ENCODE results near the gene DUSP6. TPM values are rescaled to one million over a fixed set of nuclear protein-coding genes. Genes with fewer than 3 reads are reported as not detected.

Gene DUSP6
- total RNA-seq, 1 donor from 2014 or later: 108 TPM

DNA sequence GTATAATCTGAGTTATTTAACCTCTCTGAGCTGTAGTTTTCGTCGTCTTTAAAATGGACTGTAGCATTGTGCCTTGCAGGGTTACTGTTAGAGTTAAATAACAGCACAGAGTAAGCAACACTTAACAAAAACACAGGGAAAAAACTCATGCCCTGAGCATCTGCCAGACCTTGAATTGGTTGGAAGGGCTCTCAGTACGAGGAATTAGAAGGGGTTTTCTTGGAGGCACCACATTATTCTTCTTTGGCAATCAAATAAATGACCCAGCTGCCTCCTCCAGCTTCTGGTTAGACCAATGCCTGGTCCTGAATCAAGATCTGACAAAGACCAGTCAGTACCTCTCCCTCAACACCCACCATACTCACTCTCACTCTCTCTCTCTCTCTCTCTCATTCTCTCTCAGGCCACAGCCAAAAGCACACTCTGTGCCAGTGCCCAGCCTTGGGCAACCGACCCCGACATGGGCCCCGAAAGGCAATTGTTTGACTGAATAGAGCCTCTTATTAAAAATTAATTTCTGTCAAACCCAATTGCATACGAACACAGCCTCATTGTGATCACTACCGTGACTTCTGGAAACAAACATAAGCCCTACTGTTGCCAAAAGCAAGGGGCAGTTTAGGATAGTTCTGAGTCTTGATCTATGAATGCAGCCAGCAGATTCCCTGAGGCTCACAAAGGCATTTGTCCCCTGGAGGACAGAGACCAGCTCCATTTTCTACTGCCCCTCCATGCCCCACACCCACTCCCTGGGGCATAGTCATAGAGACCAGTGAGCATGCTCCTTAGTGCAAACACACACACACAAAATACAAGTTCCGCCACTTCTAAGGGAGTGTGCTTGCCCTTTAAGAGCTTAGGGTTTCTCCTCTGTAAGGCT, 23.9 kb downstream of the DUSP6 start:
- intact Hi-C loops (cut with micrococcal nuclease): no loop called here
- H3K27me3 Mint-ChIP-seq (ENCODE audit: insufficient read depth): no peaks in the 10 kb centered on the region
- H3K27ac Mint-ChIP-seq: no peak overlapping the region
- no peak for DNase-seq (ENCODE audit: low spot score)
- H3K9me3 Mint-ChIP-seq: peaks cover 18% of the 10 kb centered on the region
- no peak overlapping the region for H3K4me3 Mint-ChIP-seq
- H3K36me3 Mint-ChIP-seq (ENCODE audit: low read depth): peaks cover 8% of the 10 kb centered on the region
- peaks cover 36% of the 10 kb centered on the region for H3K4me1 Mint-ChIP-seq (ENCODE audit: low read depth)

DNA sequence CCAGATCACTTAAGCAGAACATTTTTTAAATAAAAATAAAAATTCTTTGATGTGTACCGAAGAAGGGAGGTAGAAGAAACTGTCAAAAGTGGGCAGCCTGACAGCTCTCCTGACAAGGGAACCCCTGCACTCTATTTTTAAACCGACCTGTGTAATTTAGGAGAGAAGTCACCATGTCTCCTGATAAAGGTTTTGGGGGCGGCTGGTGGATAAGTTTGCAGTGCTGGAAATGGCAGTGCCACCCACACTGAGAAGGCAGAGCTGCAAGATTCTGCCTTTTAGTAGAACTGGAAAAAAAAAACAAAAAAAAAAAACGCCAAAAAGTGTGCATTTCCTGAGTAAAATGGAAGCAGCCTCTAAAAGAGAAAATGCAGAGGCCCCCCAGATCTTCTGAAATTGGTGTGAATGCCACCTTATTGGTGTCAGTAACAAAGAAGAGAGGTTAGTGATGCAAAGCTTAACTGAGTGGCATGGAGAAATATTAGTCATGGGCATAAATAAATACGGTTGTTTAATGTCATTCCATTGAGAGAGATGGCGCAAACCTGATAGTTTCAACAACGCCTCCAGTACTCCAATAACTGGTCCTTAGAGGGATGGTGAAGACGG, 24.7 kb downstream of the DUSP6 start:
- peaks cover 8% of the 10 kb centered on the region for H3K36me3 Mint-ChIP-seq (ENCODE audit: low read depth)

DNA sequence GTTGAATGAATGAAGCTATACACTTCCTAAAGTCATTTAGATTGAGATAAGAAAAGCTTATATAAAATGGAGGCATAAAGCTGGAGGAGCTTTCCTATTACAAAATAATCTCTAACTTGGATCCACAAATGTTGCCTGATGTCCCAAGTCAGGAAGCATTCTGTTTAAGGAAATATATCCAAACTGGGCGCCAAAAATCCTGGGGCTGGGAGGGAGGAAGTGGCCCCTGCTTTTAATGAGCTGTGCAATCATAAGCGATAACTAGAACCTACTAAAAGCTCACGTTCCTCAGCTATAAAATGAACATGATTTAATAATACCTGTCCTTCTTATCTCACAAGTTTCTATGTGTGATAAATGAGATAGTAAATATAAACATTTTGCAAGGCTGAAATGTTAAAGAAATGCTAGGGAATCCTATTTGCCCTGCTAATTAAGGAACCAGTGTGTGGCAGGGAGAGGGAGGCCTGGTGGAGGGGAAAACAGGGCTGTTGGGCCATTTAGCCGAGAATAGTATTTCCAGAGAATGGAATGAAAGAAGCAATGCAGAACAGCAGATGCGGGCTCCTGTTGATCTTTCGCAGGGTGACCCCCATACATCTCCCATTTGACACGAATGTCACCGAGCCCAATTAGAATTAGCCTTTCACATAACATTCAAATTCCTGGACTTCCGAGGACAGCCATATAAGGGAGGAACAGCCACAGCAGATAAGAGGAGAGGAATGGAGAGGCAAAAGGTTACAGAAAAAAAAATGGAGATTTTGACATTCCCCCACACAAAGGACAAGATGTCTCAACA, 25.9 kb downstream of the DUSP6 start:
- H3K36me3 Mint-ChIP-seq (ENCODE audit: low read depth): peaks cover 7% of the 10 kb centered on the region
- intact Hi-C loops (cut with micrococcal nuclease): no loop called here
- H3K9me3 Mint-ChIP-seq: peaks cover 16% of the 10 kb centered on the region
- H3K27me3 Mint-ChIP-seq (ENCODE audit: insufficient read depth): no peaks in the 10 kb centered on the region
- no peak overlapping the region for H3K27ac Mint-ChIP-seq
- DNase-seq (ENCODE audit: low spot score): no peak
- H3K4me1 Mint-ChIP-seq (ENCODE audit: low read depth): peaks cover 28% of the 10 kb centered on the region
- H3K4me3 Mint-ChIP-seq: no peak overlapping the region

More for the DNA sequence above, 24.7 kb downstream of the DUSP6 start:
- no peaks in the 10 kb centered on the region for H3K27me3 Mint-ChIP-seq (ENCODE audit: insufficient read depth)
- H3K4me3 Mint-ChIP-seq: no peak overlapping the region
- peaks cover 18% of the 10 kb centered on the region for H3K9me3 Mint-ChIP-seq
- H3K27ac Mint-ChIP-seq: no peak overlapping the region
- no peak for DNase-seq (ENCODE audit: low spot score)
- intact Hi-C loops (cut with micrococcal nuclease): no loop called here
- H3K4me1 Mint-ChIP-seq (ENCODE audit: low read depth): peaks cover 30% of the 10 kb centered on the region

DNA sequence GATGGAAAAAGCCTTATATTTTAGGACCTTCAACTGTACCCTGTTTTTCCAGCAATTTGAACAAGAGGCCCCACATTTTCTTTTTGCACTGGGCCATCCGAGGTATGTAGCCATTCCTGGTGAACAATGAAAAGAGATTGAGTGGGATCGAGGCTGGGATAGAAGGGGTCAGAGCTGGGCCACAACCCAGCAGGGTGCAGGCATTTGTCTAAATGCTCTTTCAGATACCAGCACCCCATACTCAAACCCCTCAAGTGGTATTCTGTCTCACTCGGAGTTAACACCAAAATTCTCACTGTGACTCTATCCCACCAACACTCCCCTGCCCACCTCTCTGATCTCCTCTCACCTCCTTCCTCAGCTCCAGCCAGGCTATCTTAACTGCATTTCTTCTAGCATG, 26.8 kb downstream of the DUSP6 start:
- DNase-seq (ENCODE audit: low spot score): no peak
- Mint-ChIP-seq H3K27ac (no peak overlapping the region), H3K27me3 (ENCODE audit: insufficient read depth) (no peaks in the 10 kb centered on the region), H3K4me3 (no peak overlapping the region), H3K4me1 (ENCODE audit: low read depth) (peaks cover 28% of the 10 kb centered on the region), H3K36me3 (ENCODE audit: low read depth) (peaks cover 1% of the 10 kb centered on the region), H3K9me3 (peaks cover 7% of the 10 kb centered on the region)
- intact Hi-C loops (cut with micrococcal nuclease): no loop called here

DNA sequence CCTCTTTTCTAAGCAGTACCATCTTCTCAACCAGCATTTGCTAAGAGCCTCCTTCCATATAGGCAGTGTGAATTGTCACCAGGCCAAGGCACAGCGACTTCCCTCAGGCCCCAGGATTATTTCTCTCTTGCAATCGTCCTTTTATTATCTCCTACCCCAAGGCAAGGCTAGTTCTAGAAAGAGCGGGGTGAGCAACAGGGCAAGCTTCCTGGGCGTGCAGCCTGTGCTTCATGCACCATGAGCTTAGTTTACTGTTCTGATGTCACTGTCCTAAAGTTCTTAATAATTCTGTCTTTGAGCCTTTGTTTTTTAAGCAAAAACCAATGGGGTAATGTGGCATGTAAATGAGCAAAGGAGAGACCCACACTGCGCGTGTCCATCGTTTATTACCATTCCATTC, 27.9 kb downstream of the DUSP6 start:
- no peak for DNase-seq (ENCODE audit: low spot score)
- H3K4me3 Mint-ChIP-seq: no peak overlapping the region
- H3K36me3 Mint-ChIP-seq (ENCODE audit: low read depth): no peaks in the 10 kb centered on the region
- peaks cover 28% of the 10 kb centered on the region for H3K4me1 Mint-ChIP-seq (ENCODE audit: low read depth)
- intact Hi-C loops (cut with micrococcal nuclease): no loop called here
- no peaks in the 10 kb centered on the region for H3K27me3 Mint-ChIP-seq (ENCODE audit: insufficient read depth)
- H3K27ac Mint-ChIP-seq: no peak overlapping the region
- H3K9me3 Mint-ChIP-seq: peaks cover 5% of the 10 kb centered on the region

DNA sequence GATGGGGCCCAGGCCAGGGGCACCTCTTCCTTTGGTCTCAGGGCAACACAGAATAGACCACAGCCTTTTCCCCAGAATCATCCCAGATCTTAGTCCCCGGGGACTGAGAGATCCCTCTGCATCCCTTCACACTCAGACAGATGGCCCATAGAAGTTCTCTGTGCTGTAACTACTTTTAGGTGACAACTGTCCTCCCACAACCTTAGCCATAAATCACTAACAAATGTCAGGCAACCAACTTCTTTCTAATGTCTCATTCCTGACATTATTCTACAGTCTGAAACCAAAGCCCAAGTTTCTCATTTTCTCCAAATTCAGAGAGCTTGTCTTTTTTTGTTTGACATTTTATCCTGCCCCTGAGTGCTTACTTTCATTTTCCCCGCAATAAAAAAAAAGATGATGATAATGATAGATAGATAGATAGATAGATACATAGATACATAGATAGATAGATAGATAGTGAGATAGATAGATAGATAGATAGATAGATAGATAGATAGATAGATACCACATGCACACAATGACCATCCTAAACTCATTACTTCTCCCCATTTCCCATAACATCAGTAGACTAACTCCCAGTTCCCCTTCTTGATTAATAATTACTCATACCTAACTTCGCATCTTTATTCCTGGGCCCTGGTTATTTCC, 28.6 kb downstream of the DUSP6 start:
- DNase-seq (ENCODE audit: low spot score): no peak
- Mint-ChIP-seq H3K4me1 (ENCODE audit: low read depth) (peaks cover 28% of the 10 kb centered on the region), H3K36me3 (ENCODE audit: low read depth) (no peaks in the 10 kb centered on the region), H3K27ac (no peak overlapping the region), H3K4me3 (no peak overlapping the region), H3K27me3 (ENCODE audit: insufficient read depth) (no peaks in the 10 kb centered on the region), H3K9me3 (no peaks in the 10 kb centered on the region)
- intact Hi-C loops (cut with micrococcal nuclease): no loop called here

DNA sequence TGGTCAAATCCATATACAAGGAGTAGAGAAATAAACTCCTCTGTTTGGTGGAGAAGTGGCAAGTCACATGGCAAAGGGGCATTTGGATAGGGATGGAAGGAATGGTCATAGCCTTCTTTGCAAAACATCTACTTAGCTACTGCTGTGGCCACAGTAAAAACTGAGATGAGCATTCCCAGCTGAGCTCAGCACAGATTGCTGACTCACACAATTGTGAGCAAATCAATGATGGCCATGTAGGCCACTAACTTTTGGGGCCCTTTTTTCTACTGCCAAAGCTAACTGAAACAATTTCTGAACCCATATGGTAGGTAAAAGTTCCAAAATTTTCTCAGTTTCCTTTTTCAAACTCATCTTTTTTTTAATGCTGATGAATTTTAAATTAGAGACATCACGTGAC, 31.6 kb downstream of the DUSP6 start:
- H3K4me1 Mint-ChIP-seq (ENCODE audit: low read depth): peaks cover 26% of the 10 kb centered on the region
- intact Hi-C loops (cut with micrococcal nuclease): no loop called here
- no peaks in the 10 kb centered on the region for H3K9me3 Mint-ChIP-seq
- H3K36me3 Mint-ChIP-seq (ENCODE audit: low read depth): no peaks in the 10 kb centered on the region
- DNase-seq (ENCODE audit: low spot score): no peak
- H3K27ac Mint-ChIP-seq: no peak overlapping the region
- no peaks in the 10 kb centered on the region for H3K27me3 Mint-ChIP-seq (ENCODE audit: insufficient read depth)
- no peak overlapping the region for H3K4me3 Mint-ChIP-seq

DNA sequence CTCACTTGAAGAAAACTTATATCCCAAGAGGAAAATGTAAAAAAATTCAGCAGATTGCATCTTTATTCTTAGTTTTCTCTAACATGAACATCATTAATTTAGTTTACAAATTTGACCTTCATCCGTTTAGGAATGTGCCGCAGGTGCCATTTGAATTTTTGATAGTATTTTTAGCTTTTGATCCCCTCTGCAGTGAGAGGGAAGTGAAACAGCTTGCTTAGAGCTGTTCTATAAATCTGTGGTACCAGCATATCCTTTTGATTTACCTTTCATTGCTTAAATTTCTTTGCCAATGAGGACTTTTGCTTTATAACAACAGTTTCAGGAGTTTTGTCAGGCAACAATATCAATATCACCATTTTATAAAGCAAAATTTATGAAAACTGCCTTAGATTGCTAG, 32.7 kb downstream of the DUSP6 start:
- intact Hi-C loops (cut with micrococcal nuclease): no loop called here
- H3K36me3 Mint-ChIP-seq (ENCODE audit: low read depth): no peaks in the 10 kb centered on the region
- no peaks in the 10 kb centered on the region for H3K9me3 Mint-ChIP-seq
- H3K4me1 Mint-ChIP-seq (ENCODE audit: low read depth): peaks cover 25% of the 10 kb centered on the region
- no peak overlapping the region for H3K27ac Mint-ChIP-seq
- H3K27me3 Mint-ChIP-seq (ENCODE audit: insufficient read depth): no peaks in the 10 kb centered on the region
- no peak for DNase-seq (ENCODE audit: low spot score)
- H3K4me3 Mint-ChIP-seq: no peak overlapping the region

DNA sequence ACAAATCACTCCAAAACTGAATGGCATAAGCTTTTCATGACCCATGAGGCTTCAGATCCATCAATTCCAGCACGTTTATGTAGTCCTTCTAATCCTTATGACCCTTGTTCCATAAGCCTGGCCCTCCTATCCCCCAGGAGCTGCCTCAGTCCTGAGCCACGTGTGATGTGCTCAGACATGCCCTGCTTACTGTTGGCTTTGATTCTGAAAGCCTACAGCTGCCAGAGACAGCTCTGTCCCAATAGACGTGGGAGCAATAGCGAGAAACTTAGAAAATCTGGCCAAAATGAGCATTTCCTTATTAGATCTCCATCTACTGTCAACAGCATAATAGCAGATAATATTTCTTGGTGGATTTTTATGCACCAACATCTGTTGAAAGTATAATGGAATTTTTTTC, 33.2 kb downstream of the DUSP6 start:
- intact Hi-C loops (cut with micrococcal nuclease): no loop called here
- Mint-ChIP-seq H3K4me3 (no peak overlapping the region), H3K4me1 (ENCODE audit: low read depth) (peaks cover 26% of the 10 kb centered on the region)

DNA sequence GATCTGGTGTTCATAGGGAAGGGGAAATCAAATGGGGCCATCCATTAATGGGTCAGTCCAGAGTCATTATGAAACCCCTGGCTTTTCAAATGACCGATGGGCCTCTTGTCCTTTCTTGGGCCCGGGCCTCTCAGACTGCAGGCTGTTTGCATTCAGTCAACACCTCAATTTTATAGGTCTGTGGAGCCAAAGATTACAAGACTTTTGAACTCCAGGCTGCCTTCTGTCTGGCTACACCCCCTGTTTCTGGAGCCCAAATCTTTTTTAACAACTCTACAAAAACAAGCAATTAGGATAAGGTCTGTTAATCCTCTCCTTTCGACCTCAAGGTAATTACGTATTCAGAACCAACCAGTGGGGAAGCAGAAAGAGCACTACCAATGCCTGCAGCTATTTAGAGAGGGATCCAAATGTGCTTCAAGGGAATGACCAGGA, 35.6 kb downstream of the DUSP6 start:
- Mint-ChIP-seq H3K4me3 (no peak overlapping the region), H3K9me3 (no peaks in the 10 kb centered on the region), H3K36me3 (ENCODE audit: low read depth) (no peaks in the 10 kb centered on the region), H3K27me3 (ENCODE audit: insufficient read depth) (no peaks in the 10 kb centered on the region), H3K27ac (no peak overlapping the region), H3K4me1 (ENCODE audit: low read depth) (peaks cover 22% of the 10 kb centered on the region)
- DNase-seq (ENCODE audit: low spot score): no peak
- intact Hi-C loops (cut with micrococcal nuclease): no loop called here

More for the DNA sequence above, 33.2 kb downstream of the DUSP6 start:
- no peak for DNase-seq (ENCODE audit: low spot score)
- Mint-ChIP-seq H3K27me3 (ENCODE audit: insufficient read depth) (no peaks in the 10 kb centered on the region), H3K27ac (no peak overlapping the region), H3K36me3 (ENCODE audit: low read depth) (no peaks in the 10 kb centered on the region), H3K9me3 (no peaks in the 10 kb centered on the region)

DNA sequence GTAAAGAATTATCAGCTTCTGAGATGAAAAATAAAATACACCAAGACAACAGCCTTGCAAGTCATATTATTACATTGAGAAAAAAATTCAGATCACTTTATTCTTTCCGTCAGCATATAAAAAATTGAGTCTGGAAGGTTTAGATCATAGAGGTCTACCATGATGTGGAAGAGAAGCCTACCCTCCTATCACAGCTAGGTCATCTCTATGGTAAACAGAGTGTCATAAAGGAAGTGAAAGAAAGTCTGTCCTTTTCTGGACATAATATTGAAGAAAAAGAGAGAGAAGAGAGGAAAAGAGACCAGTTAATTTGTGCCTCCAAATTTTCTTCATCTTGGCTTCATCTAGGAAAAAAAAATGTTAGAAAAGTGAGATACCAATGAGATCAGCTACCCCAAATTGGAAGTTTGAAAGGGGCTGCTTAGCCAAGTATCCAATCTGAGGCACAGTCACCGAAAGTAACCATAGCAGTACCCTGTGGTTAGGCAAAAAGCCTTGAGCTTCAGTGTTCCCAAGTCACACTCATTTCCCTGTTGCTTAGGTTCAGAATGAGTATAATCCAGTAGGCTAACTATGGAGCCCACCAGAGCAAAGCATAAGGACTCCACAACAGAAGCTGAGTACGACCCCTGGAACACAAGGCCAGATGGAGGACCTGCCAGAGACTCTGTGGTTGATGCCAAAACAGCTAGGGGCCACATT, 38.1 kb downstream of the DUSP6 start:
- no peak overlapping the region for H3K4me3 Mint-ChIP-seq
- peaks cover 34% of the 10 kb centered on the region for H3K4me1 Mint-ChIP-seq (ENCODE audit: low read depth)
- no peaks in the 10 kb centered on the region for H3K9me3 Mint-ChIP-seq
- no peaks in the 10 kb centered on the region for H3K27me3 Mint-ChIP-seq (ENCODE audit: insufficient read depth)
- DNase-seq (ENCODE audit: low spot score): no peak
- no peaks in the 10 kb centered on the region for H3K36me3 Mint-ChIP-seq (ENCODE audit: low read depth)
- no peak overlapping the region for H3K27ac Mint-ChIP-seq
- intact Hi-C loops (cut with micrococcal nuclease): no loop called here

DNA sequence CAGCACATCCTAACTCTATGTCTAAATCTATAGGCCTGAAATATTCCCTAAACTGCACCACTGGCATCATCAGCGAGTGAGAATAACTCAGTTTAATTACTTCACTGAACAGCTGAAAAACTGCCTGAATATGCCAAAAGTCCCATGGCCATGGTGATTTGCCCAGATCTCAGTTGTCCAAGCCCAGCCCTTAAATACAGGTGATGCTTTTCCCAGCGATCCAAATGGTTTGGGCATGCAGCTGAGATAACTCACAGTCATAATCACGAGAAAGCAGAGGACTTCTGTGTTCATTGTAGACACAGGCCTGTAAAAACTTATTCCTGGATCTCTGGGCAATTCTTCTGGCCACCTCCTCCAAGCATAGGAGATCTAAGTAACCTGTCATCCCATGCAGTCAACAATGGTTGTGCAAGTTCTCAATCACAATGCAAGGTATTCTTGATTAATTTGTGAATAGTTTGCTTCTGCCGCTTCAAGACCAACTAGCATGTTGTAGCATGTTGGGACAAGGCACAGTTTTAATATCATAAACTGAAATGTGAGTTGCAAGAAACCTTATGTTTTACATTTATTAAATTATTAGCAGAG, 40.5 kb downstream of the DUSP6 start:
- Mint-ChIP-seq H3K36me3 (ENCODE audit: low read depth) (peaks cover 3% of the 10 kb centered on the region), H3K4me1 (ENCODE audit: low read depth) (peaks cover 56% of the 10 kb centered on the region), H3K9me3 (no peaks in the 10 kb centered on the region), H3K4me3 (no peak overlapping the region), H3K27ac (no peak overlapping the region), H3K27me3 (ENCODE audit: insufficient read depth) (no peaks in the 10 kb centered on the region)
- intact Hi-C loops (cut with micrococcal nuclease): no loop called here
- no peak for DNase-seq (ENCODE audit: low spot score)
